GM18858 (cell line): ENCODE measurements around the gene C1QL4.
"Not testable (repeated sequence)": the region's sequence is repeated elsewhere in the genome, so short reads cannot be mapped to it uniquely, and the experiment has no call there.

Experiments used
- ATAC-seq: cut with Tn5 transposase; IDR thresholded peaks from one replicate; pipeline ENCODE4 v1.9.1; 2021; ENCODE audit not compliant: unreplicated experiment

C1QL4 gene

GRCh38 chr12:49334681-49335080, 2.3 kb downstream of the C1QL4 start:
- no peak for ATAC-seq

GRCh38 chr12:49334226-49334625, 2.8 kb downstream of the C1QL4 start:
- ATAC-seq = no peak

GRCh38 chr12:49333778-49334177, 3.2 kb downstream of the C1QL4 start:
- ATAC-seq = not testable (repeated sequence)

GRCh38 chr12:49332891-49333371, 4.1 kb downstream of the C1QL4 start:
- no peak for ATAC-seq

GRCh38 chr12:49332441-49332861, 4.5 kb downstream of the C1QL4 start:
- no peak for ATAC-seq

- ATAC-seq = no peak
These were observed 5.4 kb downstream of the C1QL4 start for GRCh38 chr12:49331380-49332222.

- ATAC-seq = no peak
These were observed 6.2 kb downstream of the C1QL4 start for GRCh38 chr12:49330631-49331379.

- ATAC-seq = no peak
These were observed 6.9 kb downstream of the C1QL4 start for GRCh38 chr12:49330032-49330619.

GRCh38 chr12:49328816-49329215, 8.2 kb downstream of the C1QL4 start:
- no peak for ATAC-seq

GRCh38 chr12:49327887-49328286, 9.1 kb downstream of the C1QL4 start:
- ATAC-seq = no peak

- no peak for ATAC-seq
These were observed 9.6 kb downstream of the C1QL4 start for GRCh38 chr12:49327368-49327767.

- no peak for ATAC-seq
These were observed 11.4 kb downstream of the C1QL4 start for GRCh38 chr12:49325606-49326005.

GRCh38 chr12:49323524-49324097, 13.4 kb downstream of the C1QL4 start:
- ATAC-seq = no peak

- ATAC-seq = peak; percentile 91
These were observed 14.1 kb downstream of the C1QL4 start, which contains the start of gene TROAP for GRCh38 chr12:49322708-49323523. TROAP (plus strand) TSS chr12:49323255; CDS start chr12:49323609, 354 bp downstream.

GRCh38 chr12:49322367-49322707, 14.7 kb downstream of the C1QL4 start:
- ATAC-seq = no peak

GRCh38 chr12:49320411-49321103, 16.4 kb downstream of the C1QL4 start:
- ATAC-seq = not testable (repeated sequence)

GRCh38 chr12:49317118-49317517, 19.9 kb downstream of the C1QL4 start:
- ATAC-seq = not testable (repeated sequence)

GRCh38 chr12:49314811-49315210, 22.2 kb downstream of the C1QL4 start:
- no peak for ATAC-seq

- not testable (repeated sequence) for ATAC-seq
These were observed 26.5 kb downstream of the C1QL4 start for GRCh38 chr12:49310451-49311000.
